ENCODE data around the gene ARHGEF28. TPM values are rescaled to one million over a fixed set of nuclear protein-coding genes. Genes with fewer than 3 reads are reported as not detected.

ARHGEF28 gene
- total and polyA plus RNA-seq, 2 of the 13 experiments (the other 11 are each of a cell fraction or from before 2014, with no cell fraction given) = 17.4 to 34.1 TPM

- TF ChIP-seq ZBTB39 (CRISPR knock-in tag; IDR thresholded peaks at IDR 0.05) = peak; percentile 32; the same call in 1 of the 2 replicates
- peak; percentile 89 for TF ChIP-seq MEIS2 (CRISPR knock-in tag; IDR thresholded peaks at IDR 0.05)
- no peak; the same call in 1 of the 2 replicates for TF ChIP-seq IRF9 (CRISPR knock-in tag; IDR thresholded peaks at IDR 0.05; ENCODE audit: borderline replicate concordance)
- TF ChIP-seq ZFP36 (IDR thresholded peaks at IDR 0.05; ENCODE audit: borderline replicate concordance, low read depth, low read length, partially characterized antibody) = no peak
- TF ChIP-seq ZSCAN21 (CRISPR knock-in tag; IDR thresholded peaks at IDR 0.05; ENCODE audit: borderline replicate concordance) = no peak
- no peak for TF ChIP-seq ATAD3A (CRISPR knock-in tag; IDR thresholded peaks at IDR 0.05)
- TF ChIP-seq ZNF563 (CRISPR knock-in tag; IDR thresholded peaks at IDR 0.05) = no peak
- no peak for TF ChIP-seq SNAPC5 (CRISPR knock-in tag; IDR thresholded peaks at IDR 0.05; ENCODE audit: borderline replicate concordance)
- TF ChIP-seq ZNF574 (CRISPR knock-in tag; IDR thresholded peaks at IDR 0.05) = peak; percentile 48; the same call in 1 of the 2 replicates
- TF ChIP-seq ZSCAN29 (CRISPR knock-in tag; conservative IDR thresholded peaks at IDR 0.05) = peak; percentile 70; the same call in 1 of the 2 replicates
- peak; percentile 91 for TF ChIP-seq DPF2 (CRISPR knock-in tag; IDR thresholded peaks at IDR 0.05; ENCODE audit: borderline replicate concordance, low read depth)
- no peak for TF ChIP-seq ZNF318 (CRISPR knock-in tag; IDR thresholded peaks at IDR 0.05)
- TF ChIP-seq ZNF619 (CRISPR knock-in tag; IDR thresholded peaks at IDR 0.05) = no peak
- TF ChIP-seq PHF21A (CRISPR knock-in tag; IDR thresholded peaks at IDR 0.05) = peak; percentile 95
- TF ChIP-seq SATB2 (CRISPR knock-in tag; IDR thresholded peaks at IDR 0.05) = 0 out of 2 replicates have a peak, but pooled peaks have one; percentile 71
Observed at GRCh38 chr5:73623901-73624404, 2.0 kb upstream of the ARHGEF28 start (continued).
